Gastrocnemius medialis (tissue), 4 donors: ENCODE results near the gene SMPDL3A.

ENCODE experiments used
- POLR2A ChIP-seq, 2 donors: fragments of 450-650 bp; IDR thresholded peaks; one replicate each; pipeline ENCODE4 v1.6.1; 2017; ENCODE audit warnings: antibody characterized with exemption in 2 of 2, mild to moderate bottlenecking in 2 of 2, moderate library complexity in 2 of 2
- TF ChIP-seq, protein P1 (sequence below), 5 experiments: fragments of 450-650 bp in 3 of 5; fragments of 200-600 bp in 2 of 5; sonication (generic) in 2 of 5; IDR thresholded peaks in 4 of 5; conservative IDR thresholded peaks in 1 of 5; 1 replicate in 4 of 5; 2 replicates in 1 of 5; pipeline ENCODE4 v1.5.1; 2016 to 2019; ENCODE audit warnings: antibody characterized with exemption in 5 of 5, mild to moderate bottlenecking in 3 of 5, moderate library complexity in 3 of 5

DNA sequence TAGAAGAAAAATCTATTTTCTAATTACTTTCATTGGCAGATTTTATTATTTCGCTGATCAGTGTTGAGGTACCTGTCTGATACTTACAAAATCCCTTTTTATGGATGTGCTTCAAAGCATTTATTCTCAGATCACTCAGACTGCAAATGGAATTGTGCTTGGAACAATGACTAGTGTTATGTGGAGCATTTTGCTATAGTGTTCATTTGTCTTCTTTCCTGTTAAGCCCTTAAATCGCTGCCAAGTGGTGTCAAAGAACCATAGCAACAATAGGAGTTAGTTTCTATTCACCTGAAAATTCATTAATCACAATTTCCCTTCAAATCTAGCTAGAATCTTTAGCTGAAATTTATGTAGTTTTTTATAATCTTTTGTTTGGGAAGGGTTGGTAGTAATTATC, 29.8 kb downstream of the SMPDL3A start:
- TF ChIP-seq, protein P1, sequence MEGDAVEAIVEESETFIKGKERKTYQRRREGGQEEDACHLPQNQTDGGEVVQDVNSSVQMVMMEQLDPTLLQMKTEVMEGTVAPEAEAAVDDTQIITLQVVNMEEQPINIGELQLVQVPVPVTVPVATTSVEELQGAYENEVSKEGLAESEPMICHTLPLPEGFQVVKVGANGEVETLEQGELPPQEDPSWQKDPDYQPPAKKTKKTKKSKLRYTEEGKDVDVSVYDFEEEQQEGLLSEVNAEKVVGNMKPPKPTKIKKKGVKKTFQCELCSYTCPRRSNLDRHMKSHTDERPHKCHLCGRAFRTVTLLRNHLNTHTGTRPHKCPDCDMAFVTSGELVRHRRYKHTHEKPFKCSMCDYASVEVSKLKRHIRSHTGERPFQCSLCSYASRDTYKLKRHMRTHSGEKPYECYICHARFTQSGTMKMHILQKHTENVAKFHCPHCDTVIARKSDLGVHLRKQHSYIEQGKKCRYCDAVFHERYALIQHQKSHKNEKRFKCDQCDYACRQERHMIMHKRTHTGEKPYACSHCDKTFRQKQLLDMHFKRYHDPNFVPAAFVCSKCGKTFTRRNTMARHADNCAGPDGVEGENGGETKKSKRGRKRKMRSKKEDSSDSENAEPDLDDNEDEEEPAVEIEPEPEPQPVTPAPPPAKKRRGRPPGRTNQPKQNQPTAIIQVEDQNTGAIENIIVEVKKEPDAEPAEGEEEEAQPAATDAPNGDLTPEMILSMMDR (IDR thresholded peaks at IDR 0.05 in 4 of 5, conservative IDR thresholded peaks at IDR 0.05 in 1 of 5) = no peak
- no peak for TF ChIP-seq POLR2A (IDR thresholded peaks at IDR 0.05)
